Measurements from ENCODE around the gene HSDL1.

- no peak for TF ChIP-seq CTCF (IDR thresholded peaks at IDR 0.05)
- TF ChIP-seq POLR2A (IDR thresholded peaks at IDR 0.05) = no peak
These were observed 37.9 kb upstream of the HSDL1 start for GRCh38 chr16:84182680-84183571.

Measured in tibial nerve (tissue), 3 donors.